Endothelial cell of umbilical vein (primary cell): ENCODE measurements around the gene PAQR6. TPM values are rescaled to one million over a fixed set of nuclear protein-coding genes. Genes with fewer than 3 reads are reported as not detected.

Source experiments
- BruUV-seq: library from RNA; stranded (reverse); fragments of 400-500 nt; replicated peaks from 2 replicates; lab custom pipeline; 2021; lab: Mats Ljungman, UMichigan
- CTCF ChIA-PET: fragments of 300-600, 350-600 bp; sonication (Branson Sonifier 250); formaldehyde crosslinking; loops from one replicate; lab custom pipeline; 2021; ENCODE audit warnings: antibody characterized with exemption, inconsistent platforms; lab: Charles Lee
- POLR2A ChIA-PET: fragments of 300-600, 350-600 bp; sonication (Branson Sonifier 250); formaldehyde crosslinking; loops from one replicate; lab custom pipeline; 2021; ENCODE audit warnings: antibody characterized with exemption, inconsistent platforms; lab: Charles Lee
- DNase-seq: peaks from one replicate; pipeline ENCODE4 v3.0.0-alpha.2; 2011; ENCODE audit warnings: low read depth, low spot score
- FAIRE-seq: peaks from 2 replicates; lab custom pipeline; 2011; peaks lifted over from hg19 to GRCh38; lab: Jason Lieb, UNC
- H2AFZ ChIP-seq: 2 replicates; pipeline ENCODE4 v1.6.0; 2012; ENCODE audit warnings: low read depth, low read length, control low read depth, inconsistent platforms
- H3K27ac ChIP-seq: 2 replicates; pipeline ENCODE4 v1.5.1; 2011; ENCODE audit warnings: low read depth, mild to moderate bottlenecking, control low read depth, low read length, moderate library complexity; ENCODE audit not compliant: insufficient read depth
- H3K27me3 ChIP-seq, 2 experiments: 2 replicates each; pipeline versions ENCODE4 v1.6.0 to v1.6.1; 2011; ENCODE audit warnings: low read length in 2 of 2, mixed read lengths in 1 of 2; ENCODE audit not compliant: control insufficient read depth in 2 of 2, insufficient read depth in 2 of 2
- H3K36me3 ChIP-seq, 2 experiments: 2 replicates in 1 of 2; 3 replicates in 1 of 2; pipeline ENCODE4 v1.5.1; 2011; ENCODE audit warnings: low read length in 2 of 2, mild to moderate bottlenecking in 1 of 2, moderate library complexity in 1 of 2; ENCODE audit not compliant: control insufficient read depth in 2 of 2, insufficient read depth in 2 of 2; ENCODE audit errors: extremely low read depth in 1 of 2
- H3K4me1 ChIP-seq: 3 replicates; pipeline ENCODE4 v1.5.1; 2011; ENCODE audit warnings: mild to moderate bottlenecking, low read length; ENCODE audit not compliant: control insufficient read depth, insufficient read depth; ENCODE audit errors: extremely low read depth
- H3K4me2 ChIP-seq: 2 replicates; pipeline ENCODE4 v1.6.1; 2011; ENCODE audit warnings: low read length, control low read depth, mixed read lengths; ENCODE audit not compliant: insufficient read depth
- H3K4me3 ChIP-seq, 3 experiments: fragments of 200-600 bp in 1 of 3; sonication (generic), shearing (Covaris generic) in 1 of 3; replicated peaks in 1 of 3; 2 replicates each; pipeline ENCODE4 v1.5.1; 2011 to 2016; ENCODE audit warnings: control low read depth in 3 of 3, low read length in 3 of 3, mild to moderate bottlenecking in 2 of 3, inconsistent platforms in 1 of 3, low read depth in 1 of 3, moderate library complexity in 1 of 3; ENCODE audit not compliant: insufficient read depth in 1 of 3
- H3K79me2 ChIP-seq: 2 replicates; pipeline ENCODE4 v1.6.0; 2012; ENCODE audit warnings: low read length, inconsistent platforms; ENCODE audit not compliant: control insufficient read depth, insufficient read depth
- H3K9ac ChIP-seq: replicated peaks from 2 replicates; pipeline ENCODE3; 2011; ENCODE audit warnings: low read length, control low read depth; ENCODE audit not compliant: insufficient read depth; ENCODE audit errors: extremely low read depth
- H3K9me1 ChIP-seq: replicated peaks from 3 replicates; pipeline ENCODE4 v1.6.0; 2011; ENCODE audit warnings: mild to moderate bottlenecking, low read length; ENCODE audit not compliant: control insufficient read depth, insufficient read depth; ENCODE audit errors: extremely low read depth
- H3K9me3 ChIP-seq: replicated peaks from 2 replicates; pipeline ENCODE4 v1.5.1; 2012; ENCODE audit warnings: low read length, inconsistent platforms; ENCODE audit not compliant: control insufficient read depth, insufficient read depth
- H4K20me1 ChIP-seq: replicated peaks from 2 replicates; pipeline ENCODE3; 2011; ENCODE audit warnings: mild to moderate bottlenecking, low read length; ENCODE audit not compliant: control insufficient read depth, insufficient read depth; ENCODE audit errors: extremely low read depth
- EZH2 ChIP-seq: IDR thresholded peaks from 2 replicates; pipeline ENCODE4 v1.6.1; 2012; ENCODE audit warnings: borderline replicate concordance, low read depth, mild to moderate bottlenecking, moderate library complexity, low read length, inconsistent platforms; ENCODE audit not compliant: severe bottlenecking
- FOS ChIP-seq: IDR thresholded peaks from 2 replicates; pipeline ENCODE4 v1.6.1; 2011; ENCODE audit warnings: mild to moderate bottlenecking, low read length, moderate library complexity, borderline replicate concordance; ENCODE audit not compliant: insufficient read depth
- GATA2 ChIP-seq: IDR thresholded peaks from 2 replicates; pipeline ENCODE4 v1.7.0; 2011; ENCODE audit warnings: low read depth, mild to moderate bottlenecking, moderate library complexity, mixed read lengths, low read length; ENCODE audit not compliant: insufficient read length, insufficient read depth
- JUN ChIP-seq: IDR thresholded peaks from 2 replicates; pipeline ENCODE4 v1.6.1; 2011; ENCODE audit warnings: borderline replicate concordance, low read depth; ENCODE audit not compliant: insufficient read length, insufficient read depth
- MYC ChIP-seq: IDR thresholded peaks from one replicate; pipeline ENCODE4 v1.6.1; 2011; ENCODE audit warnings: mild to moderate bottlenecking, low read depth, low read length
- POLR2A ChIP-seq: IDR thresholded peaks from 2 replicates; pipeline ENCODE4 v1.6.1; 2012; ENCODE audit warnings: low read depth, mild to moderate bottlenecking, control low read depth, low read length
- POLR2AphosphoS5 ChIP-seq: IDR thresholded peaks from 2 replicates; pipeline ENCODE4 v1.6.1; 2012; ENCODE audit warnings: low read depth, mild to moderate bottlenecking, control low read depth, low read length, moderate library complexity; ENCODE audit not compliant: insufficient read depth
- dilution Hi-C: fragments of 300-500 bp; cut with MboI; formaldehyde crosslinking; loops from one replicate; pipeline ENCODE4 v1.15.0; 2019; ENCODE audit warnings: low sequenced_read_pairs; ENCODE audit not compliant: extremely low pct_ligation_motif_present
- intact Hi-C: fragments of 100-400 bp; cut with micrococcal nuclease; formaldehyde crosslinking; loops from one replicate; pipeline ENCODE4 v1.10.0; 2022
- polyA plus RNA-seq, 4 experiments: library from polyadenylated mRNA; depleted of rRNA in 3 of 4; stranded (reverse) in 3 of 4; unstranded in 1 of 4; fragments of >200 nt; gene quantifications; 2 replicates each; pipeline versions ENCODE4 v1.2.1 to v1.2.3, GENCODE V29; 2011 to 2012; ENCODE audit warnings: missing spikeins in 1 of 4
- total RNA-seq: library from RNA; stranded (reverse); gene quantifications from 2 replicates; pipeline ENCODE4 v1.2.3, GENCODE V29; 2021
- TF ChIP-seq, protein P1 (sequence below): IDR thresholded peaks from 2 replicates; pipeline ENCODE4 v1.6.1; 2011; ENCODE audit not compliant: insufficient read depth, insufficient read length
- TF ChIP-seq, protein P2 (sequence below), 2 donors: IDR thresholded peaks; 1 replicate in 1 of 2; 2 replicates in 1 of 2; pipeline ENCODE4 v1.5.1; 2011; ENCODE audit warnings: low read length in 2 of 2, mild to moderate bottlenecking in 2 of 2, moderate library complexity in 2 of 2, control low read depth in 1 of 2, inconsistent platforms in 1 of 2, low read depth in 1 of 2; ENCODE audit not compliant: insufficient read depth in 1 of 2; ENCODE audit errors: extremely low read depth in 1 of 2

Gene PAQR6
- total and polyA plus RNA-seq, 2 donors (not counting 3 experiments of a cell fraction or from before 2014, with no cell fraction given) = 1.6 to 2.2 TPM

DNA sequence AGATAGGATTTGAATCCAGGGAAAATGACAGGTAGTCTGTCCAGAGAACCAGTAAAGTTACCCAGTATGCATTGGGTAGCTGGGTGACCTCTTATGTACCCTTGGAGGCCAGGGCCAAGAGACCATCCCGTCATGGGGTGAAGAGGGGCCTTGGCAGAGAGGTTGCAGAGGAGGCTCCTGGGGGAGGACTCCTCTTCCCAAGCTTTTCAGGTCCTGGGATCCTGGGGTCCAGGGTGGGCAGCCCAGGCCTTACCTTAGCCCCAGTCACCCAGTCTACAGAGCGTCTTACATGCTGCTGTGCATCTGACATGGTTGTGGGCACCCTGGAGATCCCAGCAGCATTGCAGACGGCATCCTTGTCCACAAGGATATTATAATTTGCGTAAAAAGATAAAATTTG lies 21.1 kb downstream of the PAQR6 start:
- H3K9me1 ChIP-seq = no peaks in the 10 kb centered on the region
- no peaks in the 10 kb centered on the region for H3K9me3 ChIP-seq
- H4K20me1 ChIP-seq = no peaks in the 10 kb centered on the region
- CTCF ChIA-PET = interaction anchor here (0.5 to 8.8 kb wide), 3 partner anchors 35 to 136 kb away, joined by 3 to 489 read pairs (median 51); no protein-coding TSS in a partner anchor
- dilution Hi-C loops (loop anchor here (10.0 kb wide), 1 partner anchor 92 kb away; no protein-coding TSS in a partner anchor), intact Hi-C loops (loop anchor here (5.0 kb wide), 1 partner anchor 34 kb away; the partner anchor contains the start of gene SLC25A44)
- peaks cover 0 to 16% of the 10 kb centered on the region in 2 experiments for H3K36me3 ChIP-seq
- no peak overlapping the region for H3K9ac ChIP-seq
- DNase-seq (no peak), FAIRE-seq (no peak)
- no peak overlapping the region for H3K4me2 ChIP-seq
- no peaks in the 10 kb centered on the region for H3K27me3 ChIP-seq
- H2AFZ ChIP-seq = no peak overlapping the region
- no peaks in the 10 kb centered on the region for H3K79me2 ChIP-seq
- peaks cover 6% of the 10 kb centered on the region for H3K4me1 ChIP-seq
- POLR2A ChIA-PET = no interaction called here
- H3K27ac ChIP-seq = no peak overlapping the region
- BruUV-seq = no TSS peak
- no peak overlapping the region for H3K4me3 ChIP-seq
- TF ChIP-seq POLR2AphosphoS5 = no peak
- no peak for TF ChIP-seq MYC
- TF ChIP-seq, protein P1, sequence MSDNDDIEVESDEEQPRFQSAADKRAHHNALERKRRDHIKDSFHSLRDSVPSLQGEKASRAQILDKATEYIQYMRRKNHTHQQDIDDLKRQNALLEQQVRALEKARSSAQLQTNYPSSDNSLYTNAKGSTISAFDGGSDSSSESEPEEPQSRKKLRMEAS = no peak
- TF ChIP-seq, protein P2, sequence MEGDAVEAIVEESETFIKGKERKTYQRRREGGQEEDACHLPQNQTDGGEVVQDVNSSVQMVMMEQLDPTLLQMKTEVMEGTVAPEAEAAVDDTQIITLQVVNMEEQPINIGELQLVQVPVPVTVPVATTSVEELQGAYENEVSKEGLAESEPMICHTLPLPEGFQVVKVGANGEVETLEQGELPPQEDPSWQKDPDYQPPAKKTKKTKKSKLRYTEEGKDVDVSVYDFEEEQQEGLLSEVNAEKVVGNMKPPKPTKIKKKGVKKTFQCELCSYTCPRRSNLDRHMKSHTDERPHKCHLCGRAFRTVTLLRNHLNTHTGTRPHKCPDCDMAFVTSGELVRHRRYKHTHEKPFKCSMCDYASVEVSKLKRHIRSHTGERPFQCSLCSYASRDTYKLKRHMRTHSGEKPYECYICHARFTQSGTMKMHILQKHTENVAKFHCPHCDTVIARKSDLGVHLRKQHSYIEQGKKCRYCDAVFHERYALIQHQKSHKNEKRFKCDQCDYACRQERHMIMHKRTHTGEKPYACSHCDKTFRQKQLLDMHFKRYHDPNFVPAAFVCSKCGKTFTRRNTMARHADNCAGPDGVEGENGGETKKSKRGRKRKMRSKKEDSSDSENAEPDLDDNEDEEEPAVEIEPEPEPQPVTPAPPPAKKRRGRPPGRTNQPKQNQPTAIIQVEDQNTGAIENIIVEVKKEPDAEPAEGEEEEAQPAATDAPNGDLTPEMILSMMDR (IDR thresholded peaks at IDR 0.05; ENCODE audit: extremely low read depth in 1 of 2, insufficient read depth in 1 of 2, low read depth in 1 of 2, low read length in 2 of 2) = no peak
- TF ChIP-seq FOS = no peak
- TF ChIP-seq JUN = no peak
- no peak for TF ChIP-seq EZH2
- TF ChIP-seq GATA2 = no peak
- no peak for TF ChIP-seq POLR2A
